HFFc6 (cell line): ENCODE results near the gene ZNF770. TPM values are rescaled to one million over a fixed set of nuclear protein-coding genes. Genes with fewer than 3 reads are reported as not detected.
A peak's percentile ranks its signal among the peaks of the same experiment; 100 is the strongest.
"Not testable (repeated sequence)": the region's sequence is repeated elsewhere in the genome, so short reads cannot be mapped to it uniquely, and the experiment has no call there.

ENCODE experiments used
- DNase-seq: peaks from one replicate; pipeline ENCODE4 v3.0.0-alpha.2; 2018
- H3K27ac Mint-ChIP-seq: 2 replicates; pipeline ENCODE4 v1.8.0; 2020; ENCODE audit warnings: mild to moderate bottlenecking, mixed read lengths
- H3K27me3 Mint-ChIP-seq: 2 replicates; pipeline ENCODE4 v1.8.0; 2021; ENCODE audit warnings: mild to moderate bottlenecking, moderate library complexity, mixed read lengths; ENCODE audit not compliant: insufficient read depth
- H3K36me3 Mint-ChIP-seq: 2 replicates; pipeline ENCODE4 v1.8.0; 2021; ENCODE audit warnings: low read depth, mixed read lengths
- H3K4me1 Mint-ChIP-seq: 2 replicates; pipeline ENCODE4 v1.8.0; 2020; ENCODE audit warnings: low read depth, mixed read lengths
- H3K4me3 Mint-ChIP-seq: 2 replicates; pipeline ENCODE4 v1.8.0; 2020; ENCODE audit warnings: mild to moderate bottlenecking, moderate library complexity, mixed read lengths
- H3K9me3 Mint-ChIP-seq: 2 replicates; pipeline ENCODE4 v1.8.0; 2020; ENCODE audit warnings: mild to moderate bottlenecking, mixed read lengths
- total RNA-seq, 6 experiments: library from RNA; stranded (reverse); fragmentation: NEBNext Ultra II Directional; extraction: Animal tissue kit (Norgen Biotek cat#: 25700); gene quantifications; 2 replicates in 1 of 6; 3 replicates in 5 of 6; pipeline ENCODE4 v1.2.3, GENCODE V29; 2021
- TF ChIP-seq, protein P1 (sequence below): fragments of 200-600 bp; sonication (generic); IDR thresholded peaks from 2 replicates; pipeline ENCODE4 v1.5.0; 2021; ENCODE audit warnings: antibody characterized with exemption, mild to moderate bottlenecking

The ZNF770 gene
- total RNA-seq, 6 experiments from 2014 or later = 25.5 to 35.2 (median 30.4) TPM

DNA sequence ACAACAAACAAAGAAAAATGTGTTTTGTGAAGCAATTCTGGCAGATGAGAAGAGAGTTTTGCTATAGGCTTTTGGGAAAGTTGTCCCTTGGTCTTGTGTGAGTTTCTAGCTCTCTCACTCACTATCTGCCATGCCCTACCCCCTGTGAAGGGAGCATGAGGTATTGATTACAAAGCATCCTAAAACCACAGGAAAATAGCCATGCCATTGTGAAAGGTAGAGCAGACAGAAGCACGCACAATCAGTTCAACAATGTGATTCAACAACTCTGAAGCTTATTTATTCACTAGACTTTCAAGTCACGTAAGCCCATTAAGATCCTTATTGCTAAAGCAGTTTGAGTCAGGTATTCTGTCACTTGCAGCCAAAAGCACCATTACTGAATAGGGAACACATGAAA, 12.0 kb downstream of the ZNF770 start:
- TF ChIP-seq, protein P1, sequence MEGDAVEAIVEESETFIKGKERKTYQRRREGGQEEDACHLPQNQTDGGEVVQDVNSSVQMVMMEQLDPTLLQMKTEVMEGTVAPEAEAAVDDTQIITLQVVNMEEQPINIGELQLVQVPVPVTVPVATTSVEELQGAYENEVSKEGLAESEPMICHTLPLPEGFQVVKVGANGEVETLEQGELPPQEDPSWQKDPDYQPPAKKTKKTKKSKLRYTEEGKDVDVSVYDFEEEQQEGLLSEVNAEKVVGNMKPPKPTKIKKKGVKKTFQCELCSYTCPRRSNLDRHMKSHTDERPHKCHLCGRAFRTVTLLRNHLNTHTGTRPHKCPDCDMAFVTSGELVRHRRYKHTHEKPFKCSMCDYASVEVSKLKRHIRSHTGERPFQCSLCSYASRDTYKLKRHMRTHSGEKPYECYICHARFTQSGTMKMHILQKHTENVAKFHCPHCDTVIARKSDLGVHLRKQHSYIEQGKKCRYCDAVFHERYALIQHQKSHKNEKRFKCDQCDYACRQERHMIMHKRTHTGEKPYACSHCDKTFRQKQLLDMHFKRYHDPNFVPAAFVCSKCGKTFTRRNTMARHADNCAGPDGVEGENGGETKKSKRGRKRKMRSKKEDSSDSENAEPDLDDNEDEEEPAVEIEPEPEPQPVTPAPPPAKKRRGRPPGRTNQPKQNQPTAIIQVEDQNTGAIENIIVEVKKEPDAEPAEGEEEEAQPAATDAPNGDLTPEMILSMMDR = no peak
- DNase-seq = no peak
- H3K9me3 Mint-ChIP-seq = no peaks in the 10 kb centered on the region
- H3K4me3 Mint-ChIP-seq = no peak overlapping the region
- H3K27me3 Mint-ChIP-seq = no peaks in the 10 kb centered on the region; the same call in 1 of the 2 replicates
- peaks cover under 1% of the 10 kb centered on the region for H3K36me3 Mint-ChIP-seq
- no peak overlapping the region for H3K27ac Mint-ChIP-seq
- H3K4me1 Mint-ChIP-seq = no peaks in the 10 kb centered on the region

DNA sequence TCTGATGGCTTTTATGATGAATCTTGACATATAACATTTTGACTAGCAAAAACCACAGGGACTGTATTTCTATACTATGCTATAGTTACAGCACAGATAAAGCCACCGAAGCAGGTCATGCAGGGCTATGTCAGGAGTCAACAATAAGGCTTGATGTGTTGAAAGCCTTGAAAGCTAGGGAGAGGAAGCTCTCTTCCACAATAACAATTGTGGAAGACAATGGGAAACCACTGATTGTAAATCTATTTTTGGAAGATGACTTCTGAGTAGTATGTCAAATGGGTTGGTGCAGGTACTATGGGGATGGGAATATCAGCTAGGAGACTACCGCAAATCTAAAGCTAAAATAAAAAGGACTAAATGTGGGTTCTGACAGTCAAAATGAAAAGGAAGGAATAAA, 14.6 kb downstream of the ZNF770 start:
- no peak overlapping the region for H3K4me3 Mint-ChIP-seq
- peaks cover 5% of the 10 kb centered on the region for H3K36me3 Mint-ChIP-seq
- TF ChIP-seq, protein P1 = no peak
- no peak for DNase-seq
- H3K9me3 Mint-ChIP-seq = no peaks in the 10 kb centered on the region
- H3K4me1 Mint-ChIP-seq = peaks cover 5% of the 10 kb centered on the region
- H3K27ac Mint-ChIP-seq = no peak overlapping the region
- no peaks in the 10 kb centered on the region; the same call in 1 of the 2 replicates for H3K27me3 Mint-ChIP-seq

DNA sequence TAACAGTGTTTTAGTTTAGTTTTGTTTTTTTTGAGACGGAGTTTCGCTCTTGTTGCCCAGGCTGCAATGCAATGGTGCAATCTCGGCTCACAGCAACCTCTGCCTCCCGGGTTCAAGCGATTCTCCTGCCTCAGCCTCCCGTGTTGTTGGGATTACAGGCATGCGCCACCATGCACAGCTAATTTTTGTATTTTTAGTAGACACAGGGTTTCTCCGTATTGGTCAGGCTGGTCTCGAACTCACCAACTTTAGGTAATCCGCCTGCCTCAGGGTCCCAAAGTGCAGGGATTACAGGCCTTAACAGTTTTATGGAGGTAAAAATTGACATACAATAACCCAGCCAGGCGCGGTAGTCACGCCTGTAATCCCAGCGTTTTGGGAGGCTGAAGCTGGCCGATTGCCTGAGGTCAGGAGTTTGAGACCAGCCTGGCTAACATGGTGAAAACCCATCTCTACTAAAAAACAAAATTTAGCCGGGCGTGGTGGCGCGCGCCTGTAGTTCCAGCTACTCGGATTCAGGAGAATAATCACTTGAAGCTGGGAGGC, 17.9 kb downstream of the ZNF770 start:
- DNase-seq, H3K27me3 Mint-ChIP-seq, H3K36me3 Mint-ChIP-seq, H3K9me3 Mint-ChIP-seq: not testable (repeated sequence)
- peaks cover 33% of the 10 kb centered on the region for H3K4me1 Mint-ChIP-seq
- TF ChIP-seq, protein P1 = peak; percentile 36
- H3K27ac Mint-ChIP-seq = peak overlapping the region; percentile 95
- H3K4me3 Mint-ChIP-seq = peak overlapping the region; percentile 100

DNA sequence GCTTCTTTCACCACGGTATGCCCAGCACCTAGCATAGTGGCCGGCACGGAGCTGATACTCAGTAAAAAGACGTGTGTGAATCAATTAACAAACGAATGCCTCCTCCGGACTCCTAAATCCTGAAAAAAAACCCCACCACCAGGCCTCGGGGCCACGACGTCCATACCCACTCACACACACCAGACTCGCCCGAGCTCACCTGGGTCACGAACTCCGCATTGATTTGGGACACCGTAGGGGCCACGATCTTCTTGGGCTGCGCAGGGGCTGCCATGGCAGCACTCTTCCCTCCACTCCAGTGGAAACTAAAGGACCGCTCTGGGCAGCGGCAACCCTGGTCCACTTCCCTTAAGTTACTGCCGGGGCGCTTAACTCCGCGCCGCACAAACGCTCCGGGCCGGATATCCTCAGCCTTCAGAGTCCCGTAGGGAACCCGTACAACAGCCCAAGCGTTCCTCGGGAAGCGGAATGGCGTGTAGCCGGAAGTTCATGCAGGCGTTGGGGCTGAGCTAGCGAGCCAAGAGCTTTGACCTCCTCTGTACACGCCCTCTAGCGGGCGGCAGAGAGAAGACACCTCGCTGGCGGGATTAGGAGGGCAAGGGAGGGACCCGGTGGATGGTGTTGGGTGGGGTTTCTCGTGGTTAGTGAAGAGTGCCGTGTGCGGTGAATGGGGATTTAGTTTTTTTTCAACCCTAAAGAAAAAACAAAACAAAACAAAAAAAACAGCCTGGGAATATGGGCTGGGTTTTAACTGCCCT, 18.6 kb downstream of the ZNF770 start, which contains the start of gene AQR:
Gene AQR, minus strand, starts transcription at position 403 of the 758 bp plus-strand sequence. Its CDS starts 129 bp downstream, at position 274.
- H3K27me3 Mint-ChIP-seq = no peaks in the 10 kb centered on the region; the same call in 1 of the 2 replicates

DNA sequence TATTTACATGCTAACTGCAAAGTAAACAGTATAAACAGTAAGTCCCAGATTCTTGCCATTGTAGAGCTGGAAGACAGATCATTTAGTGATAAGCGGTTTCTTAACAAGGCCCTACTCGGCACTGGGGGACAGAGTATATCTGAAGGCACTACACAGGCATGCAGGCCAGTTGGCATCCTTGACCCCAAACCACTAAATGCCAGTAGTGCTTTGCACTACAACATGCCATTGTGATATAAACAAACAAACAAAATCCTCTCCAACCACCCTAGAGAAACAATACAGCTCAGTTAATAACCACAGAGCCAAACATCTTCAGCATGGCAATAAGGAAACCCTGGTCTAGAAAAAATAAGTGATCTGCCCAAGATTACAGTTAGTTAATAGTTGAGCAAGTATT, 23.8 kb downstream of the ZNF770 start:
- Mint-ChIP-seq H3K4me1 (peaks cover 33% of the 10 kb centered on the region), H3K36me3 (peaks cover 10% of the 10 kb centered on the region), H3K9me3 (no peaks in the 10 kb centered on the region), H3K4me3 (no peak overlapping the region), H3K27ac (no peak overlapping the region), H3K27me3 (no peaks in the 10 kb centered on the region)
- no peak for DNase-seq
- TF ChIP-seq, protein P1 = no peak

More for the DNA sequence above, 18.6 kb downstream of the ZNF770 start, which contains the start of gene AQR:
- Mint-ChIP-seq H3K36me3 (peaks cover 5% of the 10 kb centered on the region), H3K9me3 (no peaks in the 10 kb centered on the region), H3K4me1 (peaks cover 33% of the 10 kb centered on the region), H3K27ac (peak within 1 kb of the TSS; percentile 95), H3K4me3 (peak within 1 kb of the TSS; percentile 100)
- TF ChIP-seq, protein P1 = peak; percentile 90
- peak; percentile 98 for DNase-seq
